Liver (tissue), 9 donors: ENCODE measurements around the gene SIK3. TPM values are rescaled to one million over a fixed set of nuclear protein-coding genes. Genes with fewer than 3 reads are reported as not detected.
"Not testable (repeated sequence)": the region's sequence is repeated elsewhere in the genome, so short reads cannot be mapped to it uniquely, and the experiment has no call there.

Experiments used
- DNase-seq: peaks from one replicate; pipeline ENCODE4 v3.0.0-alpha.2; 2017; ENCODE audit warnings: low spot score
- H3K27ac ChIP-seq, 2 donors: one replicate each; pipeline ENCODE4 v1.7.0; 2013; ENCODE audit warnings: inconsistent platforms in 2 of 2, low read length in 2 of 2, control low read depth in 1 of 2, low read depth in 1 of 2, mild to moderate bottlenecking in 1 of 2
- H3K27me3 ChIP-seq, 4 donors: one replicate each; pipeline versions ENCODE4 v1.6.1 to v1.7.0; 2013; ENCODE audit warnings: low read length in 3 of 4, inconsistent platforms in 1 of 4, mild to moderate bottlenecking in 1 of 4, moderate library complexity in 1 of 4; ENCODE audit not compliant: control insufficient read depth in 4 of 4, insufficient read depth in 4 of 4
- H3K36me3 ChIP-seq, 4 donors: one replicate each; pipeline versions ENCODE4 v1.6.1 to v1.7.0; 2013; ENCODE audit warnings: low read length in 3 of 4, mild to moderate bottlenecking in 3 of 4, low read depth in 1 of 4, moderate library complexity in 1 of 4; ENCODE audit not compliant: control insufficient read depth in 4 of 4, insufficient read depth in 3 of 4
- H3K4me1 ChIP-seq, 4 donors: one replicate each; pipeline versions ENCODE4 v1.6.1 to v1.7.0; 2013; ENCODE audit warnings: low read length in 3 of 4, mild to moderate bottlenecking in 3 of 4, moderate library complexity in 1 of 4; ENCODE audit not compliant: control insufficient read depth in 4 of 4, insufficient read depth in 4 of 4
- H3K4me3 ChIP-seq, 3 donors: one replicate each; pipeline versions ENCODE4 v1.6.1 to v1.7.0; 2013; ENCODE audit warnings: low read length in 3 of 3, control low read depth in 1 of 3, low read depth in 1 of 3, mild to moderate bottlenecking in 1 of 3
- H3K9ac ChIP-seq, 2 donors: one replicate each; pipeline ENCODE4 v1.7.0; 2013; ENCODE audit warnings: low read length in 2 of 2, mild to moderate bottlenecking in 2 of 2, moderate library complexity in 2 of 2, control low read depth in 1 of 2, low read depth in 1 of 2
- H3K9me3 ChIP-seq, 4 donors: one replicate each; pipeline versions ENCODE4 v1.6.1 to v1.7.0; 2013; ENCODE audit warnings: low read length in 3 of 4; ENCODE audit not compliant: control insufficient read depth in 4 of 4
- FOXA1 ChIP-seq: IDR thresholded peaks from 2 replicates; pipeline ENCODE4 v1.6.1; 2016; ENCODE audit warnings: antibody characterized with exemption
- FOXA2 ChIP-seq: IDR thresholded peaks from 2 replicates; pipeline ENCODE4 v1.6.1; 2016; ENCODE audit warnings: antibody characterized with exemption
- HNF4A ChIP-seq, 2 donors: conservative IDR thresholded peaks; 2 replicates each; pipeline ENCODE4 v1.6.1; 2016; ENCODE audit warnings: antibody characterized with exemption in 2 of 2, mild to moderate bottlenecking in 2 of 2
- NR2F2 ChIP-seq: IDR thresholded peaks from 2 replicates; pipeline ENCODE4 v1.6.1; 2016; ENCODE audit warnings: antibody characterized with exemption
- RXRA ChIP-seq, 2 donors: IDR thresholded peaks; 2 replicates each; pipeline ENCODE4 v1.6.1; 2017 to 2018; ENCODE audit warnings: antibody characterized with exemption in 2 of 2, mild to moderate bottlenecking in 1 of 2
- TAF1 ChIP-seq: conservative IDR thresholded peaks from 2 replicates; pipeline ENCODE4 v1.6.1; 2016; ENCODE audit warnings: antibody characterized with exemption, mild to moderate bottlenecking
- ZBTB33 ChIP-seq: IDR thresholded peaks from 2 replicates; pipeline ENCODE4 v1.6.1; 2016; ENCODE audit warnings: antibody characterized with exemption
- WGBS: extraction: QIAGEN DNeasy Blood & Tissue Kit; methylation state at CpG from one replicate; pipeline ENCODE4 v1.1.7; 2013; 5-methylcytosine and 5-hydroxymethylcytosine counted together
- polyA plus RNA-seq, 2 donors: library from polyadenylated mRNA; stranded (reverse) in 1 of 2; unstranded in 1 of 2; fragments of 200-250 nt in 1 of 2; fragments of >200 nt in 1 of 2; fragmentation: Nextera tagmentation in 1 of 2; extraction: Ambion mirVana in 1 of 2; gene quantifications; one replicate each; pipeline versions ENCODE4 v1.2.1 to v1.2.3, GENCODE V29; 2013 to 2015
- total RNA-seq, 2 donors: library from RNA; depleted of rRNA; stranded (reverse); fragments of >200 nt; gene quantifications; one replicate each; pipeline ENCODE4 v1.2.3, GENCODE V29; 2014
- donor health status: healthy.
- donor health status: healthy.
- donor health status: healthy.
- donor health status: healthy.
- donor health status: healthy.

SIK3 gene
- total and polyA plus RNA-seq, 4 donors: 6.9 to 52.4 (median 14.4) TPM

- H3K4me1 ChIP-seq, DNase-seq, H3K9ac ChIP-seq, H3K27me3 ChIP-seq, H3K4me3 ChIP-seq, H3K9me3 ChIP-seq, H3K36me3 ChIP-seq, H3K27ac ChIP-seq: not testable (repeated sequence)
- WGBS: 89% methylated on average over 1 of the region's 4 CpGs
These were observed 36.8 kb upstream of the SIK3 start for GRCh38 chr11:117134979-117135378.

GRCh38 chr11:117134431-117134830 is 36.2 kb upstream of the SIK3 start:
- TF ChIP-seq ZBTB33 (no peak), FOXA1 (no peak), HNF4A (conservative IDR thresholded peaks at IDR 0.05) (no peak), FOXA2 (no peak)
- DNase-seq: no peak
- H3K36me3 ChIP-seq: no peaks in the 10 kb centered on the region
- peaks cover 0 to 4% (median 0%) of the 10 kb centered on the region in 4 donors for H3K4me1 ChIP-seq
- H3K27me3 ChIP-seq: no peaks in the 10 kb centered on the region
- H3K4me3 ChIP-seq: no peak overlapping the region
- H3K9ac ChIP-seq: no peak overlapping the region
- H3K9me3 ChIP-seq: no peaks in the 10 kb centered on the region
- WGBS: 75% methylated on average over 2 of the region's 3 CpGs
- no peak overlapping the region for H3K27ac ChIP-seq

GRCh38 chr11:117130879-117131278 is 32.7 kb upstream of the SIK3 start:
- WGBS: 42% methylated on average over 7 of the region's 7 CpGs
- no peak for DNase-seq

GRCh38 chr11:117130396-117130795 is 32.2 kb upstream of the SIK3 start:
- H3K36me3 ChIP-seq, H3K9ac ChIP-seq, H3K9me3 ChIP-seq, H3K4me1 ChIP-seq, H3K27me3 ChIP-seq, H3K4me3 ChIP-seq, DNase-seq, H3K27ac ChIP-seq: not testable (repeated sequence)
- 74% methylated on average over 7 of the region's 7 CpGs for WGBS

More at GRCh38 chr11:117130879-117131278, 32.7 kb upstream of the SIK3 start:
- no peaks in the 10 kb centered on the region for H3K9me3 ChIP-seq
- H3K36me3 ChIP-seq: no peaks in the 10 kb centered on the region
- peaks cover 0 to 4% (median 0%) of the 10 kb centered on the region in 4 donors for H3K4me1 ChIP-seq
- H3K9ac ChIP-seq: no peak overlapping the region
- TF ChIP-seq RXRA (IDR thresholded peaks at IDR 0.05) (peak in 1 of 2 donors; percentile 13), NR2F2 (no peak)
- H3K4me3 ChIP-seq: no peak overlapping the region
- no peaks in the 10 kb centered on the region for H3K27me3 ChIP-seq
- no peak overlapping the region for H3K27ac ChIP-seq

- WGBS: 79% methylated on average over 4 of the region's 4 CpGs
These were observed 30.1 kb upstream of the SIK3 start for GRCh38 chr11:117128289-117128688.

More at GRCh38 chr11:117128289-117128688, 30.1 kb upstream of the SIK3 start:
- DNase-seq: no peak
- peak in 1 of 2 donors; percentile 24 for TF ChIP-seq HNF4A (conservative IDR thresholded peaks at IDR 0.05)
- TF ChIP-seq TAF1: no peak
- peak; percentile 17 for TF ChIP-seq FOXA2
- Histone ChIP-seq H3K27me3 (no peaks in the 10 kb centered on the region), H3K9me3 (no peaks in the 10 kb centered on the region), H3K4me1 (peaks cover 0 to 4% (median 0%) of the 10 kb centered on the region in 4 donors), H3K36me3 (no peaks in the 10 kb centered on the region), H3K9ac (no peak overlapping the region), H3K27ac (no peak overlapping the region), H3K4me3 (no peak overlapping the region)
